ENCODE measurements around the gene GNB3. TPM values are rescaled to one million over a fixed set of nuclear protein-coding genes. Genes with fewer than 3 reads are reported as not detected.

The GNB3 gene
- total RNA-seq, 1 experiment from 2014 or later = 0.21 TPM

- H3K27ac ChIP-seq (ENCODE audit: low read length) = no peak overlapping the region
- intact Hi-C loops (cut with micrococcal nuclease; ENCODE audit: unreplicated experiment) (loop anchor here (5.0 kb wide), 1 partner anchor 74 kb away; the partner anchor contains the start of gene MLF2), in situ Hi-C loops (cut with HindIII; ENCODE audit: low pct_unique_long_range_greater_than_20kb, low sequenced_read_pairs) (no loop called here)
- POLR2A ChIA-PET = no interaction called here
- BruUV-seq (replicated peaks) = no TSS peak
- DNase-seq (ENCODE audit: low read depth, low spot score) (no peak), ATAC-seq (no peak)
- TF ChIP-seq SIN3A (IDR thresholded peaks at IDR 0.05; ENCODE audit: borderline replicate concordance, insufficient read depth, low read depth, low read length) = no peak
- TF ChIP-seq TCF7L2 (IDR thresholded peaks at IDR 0.05; ENCODE audit: low read depth, low read length) = no peak
- TF ChIP-seq, protein P1, sequence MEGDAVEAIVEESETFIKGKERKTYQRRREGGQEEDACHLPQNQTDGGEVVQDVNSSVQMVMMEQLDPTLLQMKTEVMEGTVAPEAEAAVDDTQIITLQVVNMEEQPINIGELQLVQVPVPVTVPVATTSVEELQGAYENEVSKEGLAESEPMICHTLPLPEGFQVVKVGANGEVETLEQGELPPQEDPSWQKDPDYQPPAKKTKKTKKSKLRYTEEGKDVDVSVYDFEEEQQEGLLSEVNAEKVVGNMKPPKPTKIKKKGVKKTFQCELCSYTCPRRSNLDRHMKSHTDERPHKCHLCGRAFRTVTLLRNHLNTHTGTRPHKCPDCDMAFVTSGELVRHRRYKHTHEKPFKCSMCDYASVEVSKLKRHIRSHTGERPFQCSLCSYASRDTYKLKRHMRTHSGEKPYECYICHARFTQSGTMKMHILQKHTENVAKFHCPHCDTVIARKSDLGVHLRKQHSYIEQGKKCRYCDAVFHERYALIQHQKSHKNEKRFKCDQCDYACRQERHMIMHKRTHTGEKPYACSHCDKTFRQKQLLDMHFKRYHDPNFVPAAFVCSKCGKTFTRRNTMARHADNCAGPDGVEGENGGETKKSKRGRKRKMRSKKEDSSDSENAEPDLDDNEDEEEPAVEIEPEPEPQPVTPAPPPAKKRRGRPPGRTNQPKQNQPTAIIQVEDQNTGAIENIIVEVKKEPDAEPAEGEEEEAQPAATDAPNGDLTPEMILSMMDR (IDR thresholded peaks at IDR 0.05) = no peak
- no peak for TF ChIP-seq REST (IDR thresholded peaks at IDR 0.05; ENCODE audit: insufficient read depth in 1 of 2, low read depth in 2 of 2, low read length in 1 of 2)
- no peak for TF ChIP-seq POLR2AphosphoS5 (IDR thresholded peaks at IDR 0.05; ENCODE audit: low read depth, low read length)
- no peaks in the 10 kb centered on the region for H3K9me3 ChIP-seq (ENCODE audit: control insufficient read depth, insufficient read depth, low read depth, low read length)
- H3K4me3 ChIP-seq (ENCODE audit: low read depth in 2 of 2, low read length in 2 of 2) = no peak overlapping the region
- CTCF ChIA-PET = no interaction called here
- no peaks in the 10 kb centered on the region for H3K36me3 ChIP-seq (ENCODE audit: control insufficient read depth, insufficient read depth, low read length)
- H3K4me1 ChIP-seq (ENCODE audit: control insufficient read depth, insufficient read depth, low read length) = peaks cover 10% of the 10 kb centered on the region; the same call in 1 of the 2 replicates
- no peaks in the 10 kb centered on the region for H3K27me3 ChIP-seq (ENCODE audit: control insufficient read depth, insufficient read depth, low read length)
Measured at GRCh38 chr12:6826125-6826733, 14.5 kb upstream of the GNB3 start.

DNA sequence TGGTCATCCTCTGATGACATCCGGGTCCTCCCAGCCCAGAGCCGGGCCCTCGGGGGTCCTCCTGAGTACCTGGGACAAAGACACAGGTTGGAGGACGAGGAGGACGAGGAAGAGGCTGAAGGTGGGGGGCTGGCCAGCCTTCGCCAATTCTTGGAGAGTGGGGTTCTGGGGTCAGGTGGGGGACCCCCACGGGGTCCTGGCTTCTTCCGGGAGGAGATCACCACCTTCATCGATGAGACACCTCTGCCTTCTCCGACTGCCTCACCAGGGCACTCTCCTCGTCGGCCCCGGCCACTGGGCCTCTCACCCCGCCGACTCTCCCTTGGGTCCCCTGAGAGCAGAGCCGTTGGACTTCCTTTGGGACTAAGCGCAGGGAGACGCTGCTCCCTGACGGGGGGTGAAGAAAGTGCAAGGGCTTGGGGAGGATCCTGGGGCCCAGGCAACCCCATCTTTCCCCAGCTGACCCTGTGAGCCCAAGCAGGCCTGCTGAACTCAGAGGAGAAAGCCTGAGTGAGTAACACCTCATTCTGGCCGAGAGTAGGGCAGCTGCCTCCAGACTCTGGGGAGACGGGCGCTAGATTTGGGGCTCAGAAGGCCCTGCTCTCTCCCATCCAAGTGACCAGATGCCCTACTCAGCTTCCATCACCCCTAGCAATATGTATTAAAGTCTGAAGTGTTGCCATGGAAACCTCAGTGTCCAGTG is 13.8 kb upstream of the GNB3 start:
- no peaks in the 10 kb centered on the region for H3K9me3 ChIP-seq (ENCODE audit: control insufficient read depth, insufficient read depth, low read depth, low read length)
- BruUV-seq (replicated peaks) = no TSS peak
- intact Hi-C loops (cut with micrococcal nuclease; ENCODE audit: unreplicated experiment) (loop anchor here (5.0 kb wide), 1 partner anchor 75 kb away; the partner anchor contains the start of gene MLF2), in situ Hi-C loops (cut with HindIII; ENCODE audit: low pct_unique_long_range_greater_than_20kb, low sequenced_read_pairs) (no loop called here)
- ChIA-PET CTCF (no interaction called here), POLR2A (no interaction called here)
- H3K4me3 ChIP-seq (ENCODE audit: low read depth in 2 of 2, low read length in 2 of 2) = no peak overlapping the region
- no peak for DNase-seq (ENCODE audit: low read depth, low spot score)
- ATAC-seq = no peak
- no peaks in the 10 kb centered on the region for H3K27me3 ChIP-seq (ENCODE audit: control insufficient read depth, insufficient read depth, low read length)
- no peaks in the 10 kb centered on the region for H3K36me3 ChIP-seq (ENCODE audit: control insufficient read depth, insufficient read depth, low read length)
- 0 out of 2 replicates have a peak overlapping the region, but pooled peaks have one; percentile 29 for H3K27ac ChIP-seq (ENCODE audit: low read length)
- TF ChIP-seq POLR2AphosphoS5 (IDR thresholded peaks at IDR 0.05; ENCODE audit: low read depth, low read length) (no peak), SIN3A (IDR thresholded peaks at IDR 0.05; ENCODE audit: borderline replicate concordance, insufficient read depth, low read depth, low read length) (no peak), REST (IDR thresholded peaks at IDR 0.05; ENCODE audit: insufficient read depth in 1 of 2, low read depth in 2 of 2, low read length in 1 of 2) (no peak), TCF7L2 (IDR thresholded peaks at IDR 0.05; ENCODE audit: low read depth, low read length) (no peak)
- TF ChIP-seq, protein P1 (IDR thresholded peaks at IDR 0.05) = no peak
- H3K4me1 ChIP-seq (ENCODE audit: control insufficient read depth, insufficient read depth, low read length) = peaks cover 10% of the 10 kb centered on the region; the same call in 1 of the 2 replicates
